HEK293 (cell line): ENCODE measurements around the gene GRM4.

Experiments
- CTCF ChIA-PET: fragments of 350-600 bp; formaldehyde crosslinking; extraction: SDS; loops from one replicate; lab custom pipeline; 2021; ENCODE audit warnings: antibody characterized with exemption; lab: Yijun Ruan, JAX
- POLR2A ChIA-PET: fragments of 300-600 bp; formaldehyde crosslinking; extraction: SDS; loops from one replicate; lab custom pipeline; 2020; ENCODE audit warnings: antibody characterized with exemption, inconsistent platforms; lab: Yijun Ruan, JAX
- H3K27ac ChIP-seq: fragments of 200-500 bp; sonication (Bioruptor generic); 2 replicates; pipeline ENCODE4 v1.5.1; 2014; ENCODE audit warnings: low read depth, low read length, control low read depth, inconsistent platforms; ENCODE audit errors: extremely low read depth
- H3K36me3 ChIP-seq, 2 experiments: fragments of 200-500 bp in 1 of 2; sonication (Bioruptor generic) in 1 of 2; 1 replicate in 1 of 2; 2 replicates in 1 of 2; pipeline ENCODE4 v1.5.1; 2014 to 2017; ENCODE audit warnings: inconsistent platforms in 2 of 2, low read length in 2 of 2; ENCODE audit not compliant: control insufficient read depth in 2 of 2, insufficient read depth in 1 of 2
- H3K4me1 ChIP-seq: fragments of 200-500 bp; sonication (Bioruptor generic); 2 replicates; pipeline ENCODE4 v1.5.1; 2014; ENCODE audit warnings: mild to moderate bottlenecking, low read length, inconsistent platforms; ENCODE audit not compliant: control insufficient read depth, insufficient read depth
- H3K4me3 ChIP-seq: 2 replicates; pipeline ENCODE4 v1.5.1; 2011; ENCODE audit warnings: low read depth, mild to moderate bottlenecking, control low read depth, low read length, moderate library complexity
- H3K9me3 ChIP-seq: fragments of 200-500 bp; sonication (Bioruptor generic); 2 replicates; pipeline ENCODE4 v1.5.1; 2014; ENCODE audit warnings: low read depth, low read length, inconsistent platforms; ENCODE audit not compliant: control insufficient read depth, insufficient read depth
- ZBTB49 ChIP-seq: fragments of 450-650 bp; formaldehyde crosslinking; IDR thresholded peaks from 2 replicates; pipeline ENCODE4 v1.5.1; 2016; ENCODE audit warnings: missing biosample characterization, missing genetic modification characterization, low read depth
- ZNF138 ChIP-seq: fragments of 450-650 bp; formaldehyde crosslinking; IDR thresholded peaks from 2 replicates; pipeline ENCODE4 v1.5.1; 2016; ENCODE audit warnings: missing biosample characterization, missing genetic modification characterization, borderline replicate concordance
- ZNF26 ChIP-seq: fragments of 450-650 bp; formaldehyde crosslinking; IDR thresholded peaks from 2 replicates; pipeline ENCODE4 v1.5.1; 2016; ENCODE audit warnings: missing biosample characterization, missing genetic modification characterization
- ZNF324 ChIP-seq: fragments of 450-650 bp; formaldehyde crosslinking; IDR thresholded peaks from 2 replicates; pipeline ENCODE4 v1.5.1; 2016; ENCODE audit warnings: missing biosample characterization, missing genetic modification characterization
- ZNF423 ChIP-seq: fragments of 450-650 bp; formaldehyde crosslinking; IDR thresholded peaks from 2 replicates; pipeline ENCODE4 v1.5.1; 2016; ENCODE audit warnings: missing biosample characterization, missing genetic modification characterization
- ZNF488 ChIP-seq: fragments of 450-650 bp; formaldehyde crosslinking; IDR thresholded peaks from 2 replicates; pipeline ENCODE4 v1.5.1; 2016; ENCODE audit warnings: missing biosample characterization, missing genetic modification characterization
- ZNF529 ChIP-seq: fragments of 450-650 bp; formaldehyde crosslinking; IDR thresholded peaks from 2 replicates; pipeline ENCODE4 v1.5.1; 2017; ENCODE audit warnings: missing genetic modification characterization, missing biosample characterization; ENCODE audit not compliant: insufficient replicate concordance
- ZNF530 ChIP-seq: fragments of 450-650 bp; formaldehyde crosslinking; IDR thresholded peaks from 2 replicates; pipeline ENCODE4 v1.5.1; 2016; ENCODE audit warnings: low read depth, missing biosample characterization, missing genetic modification characterization
- ZNF600 ChIP-seq: fragments of 450-650 bp; formaldehyde crosslinking; IDR thresholded peaks from 2 replicates; pipeline ENCODE4 v1.5.1; 2016; ENCODE audit warnings: missing biosample characterization, missing genetic modification characterization
- ZNF623 ChIP-seq: fragments of 450-650 bp; formaldehyde crosslinking; IDR thresholded peaks from 2 replicates; pipeline ENCODE4 v1.5.1; 2016; ENCODE audit warnings: missing biosample characterization, missing genetic modification characterization
- TF ChIP-seq, protein P1 (sequence below): fragments of 450-650 bp; formaldehyde crosslinking; IDR thresholded peaks from 2 replicates; pipeline ENCODE4 v1.5.1; 2016; ENCODE audit warnings: missing biosample characterization, missing genetic modification characterization
- TF ChIP-seq, protein P2 (sequence below): fragments of 450-650 bp; formaldehyde crosslinking; IDR thresholded peaks from 2 replicates; pipeline ENCODE4 v1.5.1; 2016; ENCODE audit warnings: missing biosample characterization, missing genetic modification characterization

The GRM4 gene

GRCh38 chr6:34018961-34019606 lies 126.8 kb downstream of the GRM4 start:
- POLR2A ChIA-PET = interaction anchor here (1.6 kb wide), 1 partner anchor 9 kb away, joined by 3 read pairs; no protein-coding TSS in a partner anchor
- CTCF ChIA-PET = interaction anchor here (1.1 to 2.1 kb wide), 2 partner anchors 36 to 275 kb away, joined by 3 to 8 read pairs; no protein-coding TSS in a partner anchor
- TF ChIP-seq ZNF530 = no peak
- TF ChIP-seq ZNF529 (tag by site-specific recombination) = no peak
- TF ChIP-seq ZNF324 (tag by site-specific recombination) = no peak
- no peak for TF ChIP-seq ZNF600 (tag by site-specific recombination)
- TF ChIP-seq ZNF488 (tag by site-specific recombination) = no peak
- TF ChIP-seq ZNF26 (tag by site-specific recombination) = no peak
- H3K4me1 ChIP-seq = no peaks in the 10 kb centered on the region
- no peak overlapping the region for H3K4me3 ChIP-seq
- H3K36me3 ChIP-seq = no peaks in the 10 kb centered on the region
- no peak overlapping the region for H3K27ac ChIP-seq
- H3K9me3 ChIP-seq = no peaks in the 10 kb centered on the region

GRCh38 chr6:34018026-34018425 lies 127.9 kb downstream of the GRM4 start:
- no peaks in the 10 kb centered on the region for H3K4me1 ChIP-seq
- no peak for TF ChIP-seq ZNF138 (tag by site-specific recombination)
- TF ChIP-seq ZNF423 = no peak
- TF ChIP-seq, protein P1, sequence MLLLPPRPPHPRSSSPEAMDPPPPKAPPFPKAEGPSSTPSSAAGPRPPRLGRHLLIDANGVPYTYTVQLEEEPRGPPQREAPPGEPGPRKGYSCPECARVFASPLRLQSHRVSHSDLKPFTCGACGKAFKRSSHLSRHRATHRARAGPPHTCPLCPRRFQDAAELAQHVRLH (tag by site-specific recombination) = no peak
- TF ChIP-seq ZNF623 (tag by site-specific recombination) = no peak
- TF ChIP-seq, protein P2, sequence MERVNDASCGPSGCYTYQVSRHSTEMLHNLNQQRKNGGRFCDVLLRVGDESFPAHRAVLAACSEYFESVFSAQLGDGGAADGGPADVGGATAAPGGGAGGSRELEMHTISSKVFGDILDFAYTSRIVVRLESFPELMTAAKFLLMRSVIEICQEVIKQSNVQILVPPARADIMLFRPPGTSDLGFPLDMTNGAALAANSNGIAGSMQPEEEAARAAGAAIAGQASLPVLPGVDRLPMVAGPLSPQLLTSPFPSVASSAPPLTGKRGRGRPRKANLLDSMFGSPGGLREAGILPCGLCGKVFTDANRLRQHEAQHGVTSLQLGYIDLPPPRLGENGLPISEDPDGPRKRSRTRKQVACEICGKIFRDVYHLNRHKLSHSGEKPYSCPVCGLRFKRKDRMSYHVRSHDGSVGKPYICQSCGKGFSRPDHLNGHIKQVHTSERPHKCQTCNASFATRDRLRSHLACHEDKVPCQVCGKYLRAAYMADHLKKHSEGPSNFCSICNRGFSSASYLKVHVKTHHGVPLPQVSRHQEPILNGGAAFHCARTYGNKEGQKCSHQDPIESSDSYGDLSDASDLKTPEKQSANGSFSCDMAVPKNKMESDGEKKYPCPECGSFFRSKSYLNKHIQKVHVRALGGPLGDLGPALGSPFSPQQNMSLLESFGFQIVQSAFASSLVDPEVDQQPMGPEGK (tag by site-specific recombination) = no peak
- TF ChIP-seq ZBTB49 (tag by site-specific recombination) = no peak
- no peak overlapping the region for H3K27ac ChIP-seq
- no peaks in the 10 kb centered on the region for H3K9me3 ChIP-seq
- H3K4me3 ChIP-seq = no peak overlapping the region
- ChIA-PET POLR2A (interaction anchor here (1.6 kb wide), 1 partner anchor 10 kb away, joined by 3 read pairs; no protein-coding TSS in a partner anchor), CTCF (interaction anchor here (0.6 to 1.1 kb wide), 5 partner anchors 9 to 84 kb away, joined by 3 to 4 read pairs (median 3); no protein-coding TSS in a partner anchor)
- H3K36me3 ChIP-seq = no peaks in the 10 kb centered on the region
